K562 (cell line): ENCODE data around the gene GTF3C6. TPM values are rescaled to one million over a fixed set of nuclear protein-coding genes. Genes with fewer than 3 reads are reported as not detected.

Source experiments
- CEBPG ChIP-seq, 3 experiments: fragments of 200-800 bp in 1 of 3; sonication (Bioruptor generic) in 1 of 3; sonication (generic) in 1 of 3; formaldehyde crosslinking in 1 of 3; IDR thresholded peaks in 2 of 3; conservative IDR thresholded peaks in 1 of 3; 2 replicates each; pipeline versions ENCODE4 v1.6.1 to v1.8.0; 2016 to 2022; ENCODE audit warnings: missing compliant biosample characterization in 2 of 3, missing genetic modification characterization in 2 of 3, mild to moderate bottlenecking in 1 of 3, missing genetic modification reagents in 1 of 3
- ELF4 ChIP-seq: fragments of 450-650 bp; formaldehyde crosslinking; IDR thresholded peaks from 2 replicates; pipeline ENCODE4 v1.4.0; 2022; ENCODE audit warnings: missing genetic modification characterization
- ERF ChIP-seq: fragments of 450-650 bp; formaldehyde crosslinking; IDR thresholded peaks from 2 replicates; pipeline ENCODE4 v1.4.0; 2020; ENCODE audit warnings: mild to moderate bottlenecking, mixed read lengths
- ESRRA ChIP-seq: fragments of 450-650 bp; IDR thresholded peaks from 2 replicates; pipeline ENCODE4 v1.6.1; 2014; ENCODE audit warnings: low read depth, mild to moderate bottlenecking, moderate library complexity, borderline replicate concordance
- HOXB6 ChIP-seq: fragments of 250-450 bp; sonication (Bioruptor Pico); IDR thresholded peaks from 2 replicates; pipeline ENCODE4 v1.5.1; 2022; ENCODE audit warnings: mild to moderate bottlenecking, borderline replicate concordance
- MYBL2 ChIP-seq, 2 experiments: fragments of 450-650 bp in 1 of 2; sonication (generic) in 1 of 2; formaldehyde crosslinking in 1 of 2; IDR thresholded peaks; 2 replicates each; pipeline versions ENCODE4 v1.6.1 to v1.8.1; 2017 to 2022; ENCODE audit warnings: borderline replicate concordance in 1 of 2, inconsistent platforms in 1 of 2, low read depth in 1 of 2, mild to moderate bottlenecking in 1 of 2, missing genetic modification reagents in 1 of 2, moderate library complexity in 1 of 2
- MYC ChIP-seq, 2 experiments: fragments of 250-450 bp in 1 of 2; sonication (Bioruptor Pico) in 1 of 2; IDR thresholded peaks; 2 replicates each; pipeline versions ENCODE4 v1.5.1 to v1.6.1; 2012 to 2021; ENCODE audit warnings: low read depth in 2 of 2, borderline replicate concordance in 1 of 2, improper control_type of control experiment in 1 of 2, low read length in 1 of 2, mild to moderate bottlenecking in 1 of 2, moderate library complexity in 1 of 2
- NFE2L1 ChIP-seq: fragments of 450-650 bp; IDR thresholded peaks from 2 replicates; pipeline ENCODE4 v1.6.1; 2016; ENCODE audit warnings: missing genetic modification characterization, low read depth, mild to moderate bottlenecking, missing compliant biosample characterization, moderate library complexity, borderline replicate concordance
- NR2C1 ChIP-seq, 2 experiments: fragments of 450-650 bp; IDR thresholded peaks; 2 replicates each; pipeline ENCODE4 v1.6.1; 2017; ENCODE audit warnings: mild to moderate bottlenecking in 2 of 2, antibody characterized with exemption in 1 of 2, inconsistent platforms in 1 of 2, missing compliant biosample characterization in 1 of 2, missing genetic modification characterization in 1 of 2
- PURB ChIP-seq: sonication (generic); formaldehyde crosslinking; IDR thresholded peaks from 2 replicates; pipeline ENCODE4 v1.9.0; 2021; ENCODE audit warnings: low read depth, mild to moderate bottlenecking, missing genetic modification reagents
- RBM39 ChIP-seq: fragments of 200-400 bp; formaldehyde crosslinking; optimal IDR thresholded peaks from 2 replicates; pipeline ENCODE3; 2018; ENCODE audit warnings: low read depth, low read length
- SAFB ChIP-seq: fragments of 200-400 bp; formaldehyde crosslinking; IDR thresholded peaks from 2 replicates; pipeline ENCODE4 v1.6.1; 2017; ENCODE audit warnings: low read depth, low read length, borderline replicate concordance
- TAF15 ChIP-seq: fragments of 200-400 bp; formaldehyde crosslinking; IDR thresholded peaks from 2 replicates; pipeline ENCODE4 v1.6.1; 2017; ENCODE audit warnings: mild to moderate bottlenecking, low read depth, low read length, moderate library complexity
- TAF9B ChIP-seq: fragments of 450-650 bp; IDR thresholded peaks from 2 replicates; pipeline ENCODE4 v1.6.1; 2018; ENCODE audit warnings: mild to moderate bottlenecking; ENCODE audit not compliant: partially characterized antibody
- TCF3 ChIP-seq: sonication (generic); formaldehyde crosslinking; IDR thresholded peaks from 2 replicates; pipeline ENCODE4 v1.4.0; 2020; ENCODE audit warnings: mild to moderate bottlenecking, missing genetic modification reagents
- TEAD2 ChIP-seq: fragments of 450-650 bp; IDR thresholded peaks from 2 replicates; pipeline ENCODE4 v1.6.1; 2016; ENCODE audit warnings: missing genetic modification characterization, control low read depth, missing compliant biosample characterization
- TFAM ChIP-seq: fragments of 250-450 bp; sonication (Bioruptor Pico); conservative IDR thresholded peaks from 2 replicates; pipeline ENCODE4 v1.5.0; 2021; ENCODE audit warnings: mild to moderate bottlenecking, moderate library complexity
- ZC3H8 ChIP-seq: fragments of 450-650 bp; IDR thresholded peaks from 2 replicates; pipeline ENCODE4 v1.6.1; 2017
- ZNF175 ChIP-seq: fragments of 200-800 bp; sonication (Bioruptor generic); IDR thresholded peaks from 2 replicates; pipeline ENCODE4 v1.6.1; 2016; ENCODE audit warnings: low read depth, mild to moderate bottlenecking, missing genetic modification characterization, missing compliant biosample characterization
- ZNF76 ChIP-seq: fragments of 250-450 bp; sonication (Bioruptor Pico); IDR thresholded peaks from 2 replicates; pipeline ENCODE4 v1.4.0; 2020; ENCODE audit warnings: mild to moderate bottlenecking, moderate library complexity, borderline replicate concordance
- ZSCAN32 ChIP-seq: fragments of 450-650 bp; formaldehyde crosslinking; IDR thresholded peaks from 2 replicates; pipeline ENCODE4 v1.4.0; 2020; ENCODE audit warnings: mild to moderate bottlenecking, moderate library complexity
- polyA plus RNA-seq, 8 experiments: library from polyadenylated mRNA; depleted of rRNA in 4 of 8; stranded (reverse) in 5 of 8; unstranded in 3 of 8; fragments of >200 nt; fragmentation: Nextera tagmentation in 2 of 8; fragmentation: Illumina TruSeq in 1 of 8; extraction: Ambion mirVana in 2 of 8; extraction: Trizol in 1 of 8; gene quantifications; 2 replicates each; pipeline versions ENCODE4 v1.2.1 to v1.2.3, GENCODE V29; 2011 to 2014; ENCODE audit warnings: inconsistent platforms in 1 of 8, missing spikeins in 1 of 8
- total RNA-seq, 7 experiments: library from RNA; depleted of rRNA in 6 of 7; stranded (reverse); fragments of >200 nt in 6 of 7; fragmentation: Illumina TruSeq in 2 of 7; extraction: Trizol in 2 of 7; gene quantifications; 2 replicates each; pipeline versions ENCODE4 v1.2.1 to v1.2.3, GENCODE V29; 2011 to 2021; ENCODE audit warnings: low replicate concordance in 1 of 7
- TF ChIP-seq, protein P1 (sequence below), 3 experiments: IDR thresholded peaks in 2 of 3; conservative IDR thresholded peaks in 1 of 3; 2 replicates each; pipeline ENCODE4 v1.5.1; 2011 to 2012; ENCODE audit warnings: low read length in 3 of 3, mild to moderate bottlenecking in 3 of 3, control low read depth in 2 of 3, improper control_type of control experiment in 1 of 3, inconsistent platforms in 1 of 3, low read depth in 1 of 3, mixed read lengths in 1 of 3, moderate library complexity in 1 of 3; ENCODE audit not compliant: insufficient read depth in 2 of 3
- TF ChIP-seq, protein P2 (sequence below): fragments of 250-450 bp; sonication (Bioruptor Pico); IDR thresholded peaks from 2 replicates; pipeline ENCODE4 v1.8.0; 2021; ENCODE audit warnings: moderate library complexity, mild to moderate bottlenecking, inconsistent platforms

Gene GTF3C6
- total and polyA plus RNA-seq, 9 of the 15 experiments (the other 6 are each of a cell fraction or from before 2014, with no cell fraction given) = 37.6 to 140 (median 111) TPM

DNA sequence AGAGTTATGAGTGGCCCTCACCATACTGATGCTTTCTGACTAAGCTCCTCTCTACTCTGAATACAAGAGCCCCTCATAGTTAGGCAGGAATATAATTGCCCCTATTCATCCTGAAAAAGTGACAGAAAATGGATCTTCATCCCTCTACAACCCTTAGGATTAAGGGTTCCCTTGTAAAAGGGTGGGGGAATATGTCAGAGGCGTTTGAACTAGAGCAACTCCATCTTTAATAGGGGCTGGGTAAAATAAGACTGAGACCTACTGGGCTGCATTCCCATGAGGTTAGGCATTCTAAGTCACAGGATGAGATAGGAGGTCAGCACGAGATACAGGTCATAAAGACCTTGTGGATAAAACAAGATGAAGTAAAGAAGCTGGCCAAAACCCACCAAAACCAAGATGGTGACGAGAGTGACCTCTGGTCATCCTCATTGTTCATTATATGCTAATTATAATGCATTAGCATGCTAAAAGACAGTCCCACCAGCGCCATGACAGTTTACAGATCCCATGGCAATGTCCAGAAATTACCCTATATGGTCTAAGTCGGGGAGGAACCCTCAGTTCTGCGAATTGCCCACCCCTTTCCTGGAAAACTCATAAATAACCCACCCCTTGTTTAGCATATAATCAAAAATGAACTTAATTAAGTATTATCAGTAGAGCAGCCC is 4.7 kb upstream of the GTF3C6 start (continued):
- TF ChIP-seq NR2C1 (IDR thresholded peaks at IDR 0.05) = no peak
- peak; percentile 95 for TF ChIP-seq NR2C1 (tag; IDR thresholded peaks at IDR 0.05)
- peak; percentile 70; the same call in 1 of the 2 replicates for TF ChIP-seq HOXB6 (CRISPR knock-in tag)
- TF ChIP-seq, protein P1, sequence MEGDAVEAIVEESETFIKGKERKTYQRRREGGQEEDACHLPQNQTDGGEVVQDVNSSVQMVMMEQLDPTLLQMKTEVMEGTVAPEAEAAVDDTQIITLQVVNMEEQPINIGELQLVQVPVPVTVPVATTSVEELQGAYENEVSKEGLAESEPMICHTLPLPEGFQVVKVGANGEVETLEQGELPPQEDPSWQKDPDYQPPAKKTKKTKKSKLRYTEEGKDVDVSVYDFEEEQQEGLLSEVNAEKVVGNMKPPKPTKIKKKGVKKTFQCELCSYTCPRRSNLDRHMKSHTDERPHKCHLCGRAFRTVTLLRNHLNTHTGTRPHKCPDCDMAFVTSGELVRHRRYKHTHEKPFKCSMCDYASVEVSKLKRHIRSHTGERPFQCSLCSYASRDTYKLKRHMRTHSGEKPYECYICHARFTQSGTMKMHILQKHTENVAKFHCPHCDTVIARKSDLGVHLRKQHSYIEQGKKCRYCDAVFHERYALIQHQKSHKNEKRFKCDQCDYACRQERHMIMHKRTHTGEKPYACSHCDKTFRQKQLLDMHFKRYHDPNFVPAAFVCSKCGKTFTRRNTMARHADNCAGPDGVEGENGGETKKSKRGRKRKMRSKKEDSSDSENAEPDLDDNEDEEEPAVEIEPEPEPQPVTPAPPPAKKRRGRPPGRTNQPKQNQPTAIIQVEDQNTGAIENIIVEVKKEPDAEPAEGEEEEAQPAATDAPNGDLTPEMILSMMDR (IDR thresholded peaks at IDR 0.05 in 2 of 3, conservative IDR thresholded peaks at IDR 0.05 in 1 of 3; ENCODE audit: insufficient read depth in 2 of 3, low read depth in 1 of 3, low read length in 3 of 3) = no peak
- no peak for TF ChIP-seq ESRRA
- no peak for TF ChIP-seq MYBL2 (IDR thresholded peaks at IDR 0.05; ENCODE audit: low read depth)
- no peak for TF ChIP-seq MYBL2 (CRISPR knock-in tag; IDR thresholded peaks at IDR 0.05; ENCODE audit: borderline replicate concordance)
- no peak for TF ChIP-seq SAFB
- TF ChIP-seq NFE2L1 = peak; percentile 81
- TF ChIP-seq TFAM (CRISPR knock-in tag) = no peak
- TF ChIP-seq ZC3H8 = no peak
- peak; percentile 92 for TF ChIP-seq ELF4 (CRISPR knock-in tag)
- no peak for TF ChIP-seq TCF3 (CRISPR knock-in tag)
- peak; percentile 73; the same call in 1 of the 2 replicates for TF ChIP-seq ZSCAN32 (CRISPR knock-in tag)
- no peak for TF ChIP-seq TAF15
- TF ChIP-seq ZNF76 (CRISPR knock-in tag) = peak; percentile 94; the same call in 1 of the 2 replicates
- TF ChIP-seq ERF (CRISPR knock-in tag) = peak; percentile 90
- no peak for TF ChIP-seq PURB
- TF ChIP-seq MYC (IDR thresholded peaks at IDR 0.05; ENCODE audit: low read depth, low read length) = no peak
- TF ChIP-seq MYC (CRISPR knock-in tag; IDR thresholded peaks at IDR 0.05; ENCODE audit: borderline replicate concordance, low read depth) = peak; percentile 81; the same call in 1 of the 2 replicates
- no peak for TF ChIP-seq TAF9B
- peak; percentile 96 for TF ChIP-seq TEAD2
- no peak for TF ChIP-seq CEBPG (CRISPR knock-in tag; IDR thresholded peaks at IDR 0.05)
- TF ChIP-seq CEBPG (tag; conservative IDR thresholded peaks at IDR 0.05 in 1 of 2, IDR thresholded peaks at IDR 0.05 in 1 of 2) = no peak
- TF ChIP-seq ZNF175 (CRISPR knock-in tag) = peak; percentile 99
- TF ChIP-seq, protein P2, sequence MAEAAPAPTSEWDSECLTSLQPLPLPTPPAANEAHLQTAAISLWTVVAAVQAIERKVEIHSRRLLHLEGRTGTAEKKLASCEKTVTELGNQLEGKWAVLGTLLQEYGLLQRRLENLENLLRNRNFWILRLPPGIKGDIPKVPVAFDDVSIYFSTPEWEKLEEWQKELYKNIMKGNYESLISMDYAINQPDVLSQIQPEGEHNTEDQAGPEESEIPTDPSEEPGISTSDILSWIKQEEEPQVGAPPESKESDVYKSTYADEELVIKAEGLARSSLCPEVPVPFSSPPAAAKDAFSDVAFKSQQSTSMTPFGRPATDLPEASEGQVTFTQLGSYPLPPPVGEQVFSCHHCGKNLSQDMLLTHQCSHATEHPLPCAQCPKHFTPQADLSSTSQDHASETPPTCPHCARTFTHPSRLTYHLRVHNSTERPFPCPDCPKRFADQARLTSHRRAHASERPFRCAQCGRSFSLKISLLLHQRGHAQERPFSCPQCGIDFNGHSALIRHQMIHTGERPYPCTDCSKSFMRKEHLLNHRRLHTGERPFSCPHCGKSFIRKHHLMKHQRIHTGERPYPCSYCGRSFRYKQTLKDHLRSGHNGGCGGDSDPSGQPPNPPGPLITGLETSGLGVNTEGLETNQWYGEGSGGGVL (CRISPR knock-in tag) = peak; percentile 86
- no peak for TF ChIP-seq RBM39
